Stimulated activated naive CD4-positive, alpha-beta T cell treated with Interleukin-2 at 50 U/mL for 16 hours (primary cell): Measurements from ENCODE around the gene GOLPH3.
"Not testable (repeated sequence)": the region's sequence is repeated elsewhere in the genome, so short reads cannot be mapped to it uniquely, and the experiment has no call there.

ENCODE experiments used
- DNase-seq: peaks from one replicate; lab custom pipeline; 2025; lab: John Stamatoyannopoulos, UW

Gene GOLPH3

DNA sequence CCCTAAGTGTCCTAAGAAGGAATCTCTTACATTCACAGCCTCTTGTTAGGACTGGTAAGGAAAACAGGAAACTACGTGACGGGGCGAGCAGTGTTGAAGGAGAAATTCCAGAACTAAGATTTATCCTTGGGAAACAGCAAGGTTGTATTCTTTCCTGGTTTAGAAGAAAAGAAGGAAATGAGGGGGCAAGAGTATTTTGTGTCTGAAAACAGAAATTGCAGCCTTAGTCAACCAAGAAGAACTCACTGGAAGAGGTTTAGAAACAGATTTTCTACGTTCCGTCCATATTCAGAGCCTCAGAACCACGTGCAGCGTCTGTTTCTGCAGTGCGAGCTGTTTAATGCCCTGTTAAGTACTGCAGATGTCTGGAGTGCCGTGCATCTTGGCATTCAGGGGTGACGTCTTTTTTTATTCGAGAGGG, 75.2 kb downstream of the GOLPH3 start:
- DNase-seq = no peak

DNA sequence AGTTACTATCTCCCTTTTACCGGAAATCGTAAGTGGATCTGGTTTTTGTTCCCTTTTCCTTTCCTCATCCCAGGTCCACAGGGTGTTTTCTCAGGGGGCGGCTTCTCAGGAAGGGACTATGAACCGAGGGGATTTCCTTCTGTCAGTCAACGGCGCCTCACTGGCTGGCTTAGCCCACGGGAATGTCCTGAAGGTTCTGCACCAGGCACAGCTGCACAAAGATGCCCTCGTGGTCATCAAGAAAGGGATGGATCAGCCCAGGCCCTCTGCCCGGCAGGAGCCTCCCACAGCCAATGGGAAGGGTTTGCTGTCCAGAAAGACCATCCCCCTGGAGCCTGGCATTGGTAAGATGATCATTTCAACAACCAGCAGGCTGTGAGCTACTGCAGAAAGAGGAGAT, 75.8 kb downstream of the GOLPH3 start:
- DNase-seq = no peak

DNA sequence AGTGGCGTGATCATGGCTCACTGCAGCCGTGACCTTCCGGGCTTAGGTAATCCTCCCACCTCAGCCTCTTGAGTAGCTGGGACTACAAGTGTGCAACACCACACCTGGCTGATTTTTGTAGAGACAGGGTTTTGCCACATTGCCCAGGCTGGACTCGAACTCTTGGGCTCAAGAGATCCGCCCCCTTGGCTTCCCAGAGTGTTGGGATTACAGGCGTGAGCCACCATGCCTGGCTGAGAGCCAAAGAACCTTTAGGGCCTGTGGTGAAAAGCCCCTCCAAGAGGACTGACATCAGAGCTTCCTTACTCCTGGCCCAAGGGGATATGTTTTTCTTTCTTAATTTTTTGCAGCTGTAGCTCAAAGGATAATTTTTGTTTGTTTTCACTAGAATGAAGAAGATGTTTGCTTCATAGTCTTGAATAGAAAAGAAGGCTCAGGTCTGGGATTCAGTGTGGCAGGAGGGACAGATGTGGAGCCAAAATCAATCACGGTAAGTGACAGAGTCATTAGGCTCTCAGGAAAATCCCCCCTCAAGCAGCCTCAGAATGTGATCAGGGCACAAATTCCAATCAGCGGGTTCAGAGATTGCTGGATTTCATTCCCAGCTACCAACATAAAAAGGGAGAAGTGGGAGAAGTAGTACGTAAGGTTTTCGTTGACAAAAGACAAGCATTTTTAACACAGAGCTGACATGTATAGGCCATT, 77.1 kb downstream of the GOLPH3 start:
- no peak for DNase-seq

DNA sequence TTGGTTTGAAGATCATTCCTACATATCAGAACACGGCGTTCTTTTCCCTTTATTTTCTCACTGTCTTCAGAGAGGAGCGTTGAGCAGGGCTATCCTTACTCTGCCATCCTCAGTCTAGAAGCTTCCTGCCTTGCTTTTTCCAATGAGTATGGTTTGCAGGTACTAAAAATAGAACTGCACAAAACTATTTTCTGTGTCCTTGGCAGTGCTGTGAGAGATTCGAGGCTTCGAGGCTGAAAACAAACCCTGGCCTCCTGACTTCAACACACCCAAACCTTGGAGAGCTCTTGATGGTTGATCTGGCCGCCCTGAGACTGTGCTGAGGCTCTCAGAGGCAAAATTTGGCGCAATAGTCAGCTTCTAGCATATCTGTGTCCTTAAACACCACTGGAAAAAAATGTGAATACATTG, 78.9 kb downstream of the GOLPH3 start:
- DNase-seq = no peak

DNA sequence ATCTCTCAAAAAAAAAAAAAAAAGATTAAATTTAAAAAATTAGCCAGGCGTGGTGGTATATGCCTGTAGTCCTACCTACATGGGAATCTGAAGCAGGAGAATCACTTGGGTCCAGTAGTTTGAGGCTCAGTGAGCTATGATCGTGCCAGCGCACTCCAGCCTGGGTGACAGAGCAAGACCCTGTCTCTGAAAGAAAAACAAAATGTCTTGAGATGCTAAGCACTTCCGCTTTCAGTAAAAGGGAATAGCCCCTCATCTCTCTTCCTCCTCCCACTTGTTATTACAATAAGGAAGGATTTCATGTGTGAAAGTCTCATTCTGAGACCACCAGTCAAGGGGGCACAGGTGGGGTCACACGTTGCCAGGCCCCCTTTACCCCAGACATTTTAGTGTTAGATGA, 79.4 kb downstream of the GOLPH3 start:
- no peak for DNase-seq

DNA sequence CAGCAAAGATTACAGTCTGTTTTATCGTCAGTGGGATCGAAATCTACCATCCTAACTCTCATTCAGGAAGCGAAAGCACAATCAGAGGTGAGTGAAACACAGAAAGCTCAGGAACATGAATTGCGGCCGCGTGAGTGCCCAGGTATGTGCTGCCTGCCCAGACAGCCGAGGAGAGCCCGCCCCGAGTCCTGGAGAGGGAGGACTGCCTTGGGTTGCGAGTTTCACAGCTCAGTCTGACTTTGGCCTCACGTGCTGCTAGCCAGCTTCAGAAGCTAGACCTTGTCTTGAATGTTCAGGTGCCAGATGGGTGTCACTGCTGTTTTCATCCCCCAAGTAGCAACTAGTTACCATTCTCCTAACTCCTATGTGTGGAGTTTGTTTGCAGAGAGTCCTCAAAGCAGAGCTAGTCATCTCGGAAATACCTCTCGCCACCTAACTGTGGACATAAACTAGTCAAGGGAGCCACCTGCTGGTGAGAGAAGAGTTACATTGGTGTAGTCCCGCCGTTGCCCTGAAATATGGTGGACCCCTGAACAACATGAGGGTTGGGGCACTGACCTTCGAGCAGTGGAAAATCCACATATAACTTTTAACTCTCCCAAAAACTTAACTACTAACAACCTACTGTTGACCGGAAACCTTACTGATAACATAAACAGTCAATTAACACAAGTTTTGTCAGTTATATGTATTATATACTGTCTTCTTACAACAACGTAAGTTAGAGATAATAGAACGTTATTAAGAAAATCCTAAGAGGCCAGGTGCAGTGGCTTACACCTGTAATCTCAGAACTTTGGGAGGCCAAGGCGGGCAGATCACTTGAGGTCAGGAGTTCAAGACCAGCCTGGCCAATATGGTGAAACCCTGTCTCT, 80.9 kb downstream of the GOLPH3 start:
- DNase-seq = peak; percentile 45

DNA sequence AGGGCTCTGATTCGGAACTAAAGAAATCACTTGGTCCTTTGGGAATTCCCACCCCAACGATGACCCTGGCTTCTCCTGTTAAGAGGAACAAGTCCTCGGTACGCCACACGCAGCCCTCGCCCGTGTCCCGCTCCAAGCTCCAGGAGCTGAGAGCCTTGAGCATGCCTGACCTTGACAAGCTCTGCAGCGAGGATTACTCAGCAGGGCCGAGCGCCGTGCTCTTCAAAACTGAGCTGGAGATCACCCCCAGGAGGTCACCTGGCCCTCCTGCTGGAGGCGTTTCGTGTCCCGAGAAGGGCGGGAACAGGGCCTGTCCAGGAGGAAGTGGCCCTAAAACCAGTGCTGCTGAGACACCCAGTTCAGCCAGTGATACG, 83.4 kb downstream of the GOLPH3 start:
- DNase-seq = no peak

DNA sequence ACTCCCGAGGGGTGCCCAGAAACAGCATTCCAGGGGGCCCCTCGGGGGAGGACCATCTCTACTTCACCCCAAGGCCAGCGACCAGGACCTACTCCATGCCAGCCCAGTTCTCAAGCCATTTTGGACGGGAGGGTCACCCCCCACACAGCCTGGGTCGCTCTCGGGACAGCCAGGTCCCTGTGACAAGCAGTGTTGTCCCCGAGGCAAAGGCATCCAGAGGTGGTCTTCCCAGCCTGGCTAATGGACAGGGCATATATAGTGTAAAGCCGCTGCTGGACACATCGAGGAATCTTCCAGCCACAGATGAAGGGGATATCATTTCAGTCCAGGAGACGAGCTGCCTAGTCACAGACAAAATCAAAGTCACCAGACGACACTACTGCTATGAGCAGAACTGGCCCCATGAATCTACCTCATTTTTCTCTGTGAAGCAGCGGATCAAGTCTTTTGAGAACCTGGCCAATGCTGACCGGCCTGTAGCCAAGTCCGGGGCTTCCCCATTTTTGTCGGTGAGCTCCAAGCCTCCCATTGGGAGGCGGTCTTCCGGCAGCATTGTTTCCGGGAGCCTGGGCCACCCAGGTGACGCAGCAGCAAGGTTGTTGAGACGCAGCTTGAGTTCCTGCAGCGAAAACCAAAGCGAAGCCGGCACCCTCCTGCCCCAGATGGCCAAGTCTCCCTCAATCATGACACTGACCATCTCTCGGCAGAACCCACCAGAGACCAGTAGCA, 83.9 kb downstream of the GOLPH3 start:
- no peak for DNase-seq

DNA sequence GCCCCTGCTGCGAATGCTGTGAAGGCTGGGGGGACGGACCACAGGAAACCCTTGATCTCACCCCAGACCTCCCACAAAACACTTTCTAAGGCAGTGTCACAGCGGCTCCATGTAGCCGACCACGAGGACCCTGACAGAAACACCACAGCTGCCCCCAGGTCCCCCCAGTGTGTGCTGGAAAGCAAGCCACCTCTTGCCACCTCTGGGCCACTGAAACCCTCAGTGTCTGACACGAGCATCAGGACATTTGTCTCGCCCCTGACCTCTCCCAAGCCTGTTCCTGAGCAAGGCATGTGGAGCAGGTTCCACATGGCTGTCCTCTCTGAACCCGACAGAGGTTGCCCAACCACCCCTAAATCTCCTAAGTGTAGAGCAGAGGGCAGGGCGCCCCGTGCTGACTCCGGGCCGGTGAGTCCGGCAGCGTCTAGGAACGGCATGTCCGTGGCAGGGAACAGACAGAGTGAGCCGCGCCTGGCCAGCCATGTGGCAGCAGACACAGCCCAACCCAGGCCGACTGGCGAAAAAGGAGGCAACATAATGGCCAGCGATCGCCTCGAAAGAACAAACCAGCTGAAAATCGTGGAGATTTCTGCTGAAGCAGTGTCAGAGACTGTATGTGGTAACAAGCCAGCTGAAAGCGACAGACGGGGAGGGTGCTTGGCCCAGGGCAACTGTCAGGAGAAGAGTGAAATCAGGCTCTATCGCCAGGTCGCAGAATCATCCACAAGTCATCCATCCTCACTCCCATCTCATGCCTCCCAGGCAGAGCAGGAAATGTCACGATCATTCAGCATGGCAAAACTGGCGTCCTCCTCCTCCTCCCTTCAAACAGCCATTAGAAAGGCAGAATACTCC, 84.7 kb downstream of the GOLPH3 start:
- no peak for DNase-seq

DNA sequence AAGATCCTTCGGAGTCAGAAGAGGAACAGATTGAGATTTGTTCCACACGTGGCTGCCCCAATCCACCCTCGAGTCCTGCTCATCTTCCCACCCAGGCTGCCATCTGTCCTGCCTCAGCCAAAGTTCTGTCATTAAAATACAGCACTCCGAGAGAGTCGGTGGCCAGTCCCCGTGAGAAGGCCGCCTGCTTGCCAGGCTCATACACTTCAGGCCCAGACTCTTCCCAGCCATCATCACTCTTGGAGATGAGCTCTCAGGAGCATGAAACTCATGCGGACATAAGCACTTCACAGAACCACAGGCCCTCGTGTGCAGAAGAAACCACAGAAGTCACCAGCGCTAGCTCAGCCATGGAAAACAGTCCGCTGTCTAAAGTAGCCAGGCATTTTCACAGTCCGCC, 85.9 kb downstream of the GOLPH3 start:
- DNase-seq = no peak

DNA sequence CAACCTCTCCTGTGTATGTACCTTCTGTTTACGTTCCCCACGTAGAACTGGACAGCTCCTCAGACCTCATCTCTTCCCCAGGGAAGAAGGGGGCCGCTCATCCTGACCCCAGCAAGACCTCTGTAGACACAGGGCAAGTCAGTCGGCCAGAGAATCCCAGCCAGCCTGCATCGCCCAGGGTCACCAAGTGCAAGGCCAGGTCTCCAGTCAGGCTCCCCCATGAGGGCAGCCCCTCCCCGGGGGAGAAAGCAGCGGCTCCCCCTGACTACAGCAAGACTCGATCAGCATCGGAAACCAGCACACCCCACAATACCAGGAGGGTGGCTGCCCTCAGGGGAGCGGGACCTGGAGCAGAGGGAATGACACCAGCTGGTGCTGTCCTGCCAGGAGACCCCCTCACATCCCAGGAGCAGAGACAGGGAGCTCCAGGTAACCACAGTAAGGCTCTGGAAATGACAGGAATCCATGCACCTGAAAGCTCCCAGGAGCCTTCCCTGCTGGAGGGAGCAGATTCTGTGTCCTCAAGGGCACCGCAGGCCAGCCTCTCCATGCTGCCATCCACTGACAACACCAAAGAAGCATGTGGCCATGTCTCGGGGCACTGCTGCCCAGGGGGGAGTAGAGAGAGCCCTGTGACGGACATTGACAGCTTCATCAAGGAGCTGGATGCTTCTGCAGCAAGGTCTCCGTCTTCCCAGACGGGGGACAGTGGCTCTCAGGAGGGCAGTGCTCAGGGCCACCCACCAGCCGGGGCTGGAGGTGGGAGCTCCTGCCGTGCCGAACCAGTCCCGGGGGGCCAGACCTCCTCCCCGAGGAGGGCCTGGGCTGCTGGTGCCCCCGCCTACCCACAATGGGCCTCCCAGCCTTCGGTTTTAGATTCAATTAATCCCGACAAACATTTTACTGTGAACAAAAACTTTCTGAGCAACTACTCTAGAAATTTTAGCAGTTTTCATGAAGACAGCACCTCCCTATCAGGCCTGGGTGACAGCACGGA, 86.7 kb downstream of the GOLPH3 start:
- DNase-seq = no peak

DNA sequence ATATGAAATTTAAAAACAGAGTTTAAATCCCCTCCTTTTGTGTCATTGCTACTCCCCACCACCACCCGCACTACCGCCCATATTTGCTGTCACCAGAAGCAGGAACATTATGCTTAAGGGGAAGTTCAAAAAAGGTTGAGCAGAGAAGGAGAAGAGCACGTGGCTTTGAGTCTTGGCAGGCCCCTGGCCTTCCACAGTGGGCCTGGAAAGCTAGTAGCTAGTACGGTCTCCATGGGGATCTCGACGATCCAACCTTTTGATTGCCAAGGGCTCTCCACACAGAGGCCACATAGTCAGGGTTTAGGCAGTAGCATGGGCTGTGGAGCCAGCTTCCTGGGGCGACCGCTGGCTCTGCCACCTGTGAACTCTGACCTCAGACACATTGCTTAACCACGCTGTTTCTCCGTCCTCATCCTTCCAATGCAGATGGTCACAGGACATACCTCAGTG, 90.1 kb downstream of the GOLPH3 start:
- no peak for DNase-seq

DNA sequence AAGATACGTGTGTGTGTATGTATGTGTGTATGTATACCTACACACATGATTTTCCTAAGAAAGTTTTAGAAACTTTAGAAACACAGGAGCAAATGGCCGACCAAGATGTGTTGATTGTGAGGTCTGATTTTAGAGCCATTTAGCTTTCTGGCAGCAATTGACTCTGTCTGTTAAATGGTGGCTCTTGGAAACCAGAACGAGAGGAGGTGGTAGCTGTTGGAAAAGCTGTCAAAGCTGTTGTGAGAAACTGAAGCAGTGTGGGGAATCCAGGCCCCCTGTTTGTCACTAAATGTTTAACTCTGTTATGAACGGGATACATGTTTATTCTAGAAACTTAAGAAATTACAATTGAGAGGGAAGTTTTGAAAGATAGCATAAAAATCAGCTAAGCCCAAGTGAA, 91.4 kb downstream of the GOLPH3 start:
- no peak for DNase-seq

DNA sequence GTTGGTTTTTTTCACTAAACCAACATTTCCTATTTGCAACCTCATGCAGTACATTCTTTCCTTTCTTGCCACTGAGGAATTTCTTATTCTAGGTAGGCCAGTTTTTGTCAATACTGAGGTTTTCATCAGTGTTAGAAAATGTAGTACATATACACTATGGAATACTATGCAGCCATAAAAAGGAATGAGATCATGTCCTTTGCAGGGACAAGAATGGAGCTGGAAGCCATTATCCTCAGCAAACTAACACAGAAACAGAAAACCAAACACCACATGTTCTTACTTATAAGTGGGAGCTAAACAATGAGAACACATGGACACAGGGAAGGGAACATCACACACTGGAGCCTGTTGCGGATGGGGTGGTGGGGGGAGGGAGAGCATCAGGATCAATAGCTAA, 93.6 kb downstream of the GOLPH3 start:
- DNase-seq = not testable (repeated sequence)

DNA sequence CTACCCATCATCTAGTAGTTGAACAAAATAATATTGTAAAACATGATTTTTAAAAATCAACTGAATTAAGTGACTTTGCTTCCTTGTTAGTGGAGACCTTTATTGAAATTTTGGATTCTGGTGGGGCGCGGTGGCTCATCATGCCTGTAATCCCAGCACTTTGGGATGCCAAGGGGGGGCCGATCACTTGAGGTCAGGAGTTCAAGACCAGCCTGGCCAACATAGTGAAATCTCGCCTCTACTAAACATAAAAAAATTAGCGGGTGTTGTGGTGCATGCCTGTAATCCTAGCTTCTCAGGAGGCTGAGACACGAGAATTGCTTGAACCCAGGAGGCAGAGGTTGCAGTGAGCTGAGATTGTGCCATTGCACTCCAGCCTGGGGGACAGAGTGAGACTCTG, 95.3 kb downstream of the GOLPH3 start:
- not testable (repeated sequence) for DNase-seq

DNA sequence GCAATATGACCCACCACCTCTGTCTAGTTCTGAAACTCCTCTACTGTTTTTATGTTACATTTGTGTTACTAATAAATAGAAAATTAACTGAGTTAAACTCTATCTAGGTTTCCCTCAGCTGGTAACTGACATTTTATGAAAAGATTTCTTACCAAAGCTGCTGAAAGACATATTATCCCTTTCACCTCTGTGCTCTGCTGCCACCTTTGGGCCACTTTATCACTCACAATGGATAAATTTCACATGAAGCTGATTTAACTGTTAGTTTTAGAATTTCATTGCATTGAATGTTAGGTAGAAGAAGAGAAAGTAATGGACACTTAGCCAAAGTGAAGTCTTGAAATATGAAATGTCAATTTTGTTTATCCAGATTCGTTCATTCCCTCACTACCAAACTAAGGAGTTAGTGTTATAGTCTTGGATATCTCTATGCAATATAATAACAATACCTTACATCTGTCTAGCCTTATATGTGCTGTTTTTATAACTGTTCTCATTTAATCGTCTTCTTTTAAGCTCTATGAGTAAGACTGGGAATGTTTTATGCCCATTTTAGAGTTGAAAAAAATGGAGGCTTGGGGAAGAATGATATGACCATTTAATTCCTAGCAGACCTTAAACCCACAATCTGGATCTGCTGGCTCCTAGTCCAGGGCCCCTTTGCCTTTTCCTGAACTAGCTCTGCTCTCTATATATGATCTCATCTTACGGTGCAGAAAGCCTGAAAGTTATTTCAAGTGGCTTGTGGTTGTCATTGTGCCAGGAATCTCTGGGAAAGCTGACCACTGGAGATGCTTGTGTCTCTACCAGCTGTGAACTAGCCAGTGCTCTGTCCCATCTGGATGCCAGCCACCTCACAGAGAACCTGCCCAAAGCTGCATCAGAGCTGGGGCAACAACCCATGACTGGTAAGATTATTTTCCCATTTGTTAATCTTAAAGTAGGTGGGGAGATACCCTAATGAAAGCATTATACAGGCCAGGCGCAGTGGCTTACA, 97.1 kb downstream of the GOLPH3 start:
- DNase-seq = no peak
